Activated CD4-positive, alpha-beta T cell treated with anti-CD3 and anti-CD28 coated beads, Interleukin-2, amount 50 U/mL, for 48 hours (primary cell): Measurements from ENCODE around the gene CDKL2.
A peak's percentile ranks its signal among the peaks of the same experiment; 100 is the strongest.

Experiments used
- DNase-seq, 2 experiments: peaks; one replicate each; pipeline ENCODE4 v3.0.0-alpha.2; 2020

The CDKL2 gene

DNA sequence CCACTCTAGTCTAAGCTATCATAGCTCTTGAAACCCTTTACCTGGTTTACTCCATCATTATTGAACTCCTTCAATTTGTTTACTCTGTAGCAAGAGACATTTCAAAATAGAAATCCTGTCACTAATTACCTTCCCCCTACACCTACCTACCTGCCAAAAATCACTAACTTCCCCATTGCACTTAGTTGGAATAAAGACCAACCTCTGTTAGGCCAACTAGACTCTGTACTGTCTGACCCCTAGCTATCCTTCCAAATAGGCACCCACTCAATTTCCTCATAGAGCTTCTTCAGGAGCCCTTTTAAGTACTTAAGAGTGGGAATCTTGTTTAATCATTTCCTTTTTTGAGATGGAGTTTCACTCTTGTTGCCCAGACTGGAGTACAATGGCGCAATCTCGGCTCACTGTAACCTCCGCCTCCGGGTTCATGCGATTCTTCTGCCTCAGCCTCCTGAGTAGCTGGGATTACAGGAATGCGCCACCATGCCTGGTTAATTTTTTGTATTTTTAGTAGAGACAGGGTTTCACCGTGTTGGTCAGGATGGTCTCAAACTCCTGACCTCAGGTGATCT, 8.9 kb upstream of the CDKL2 start:
- no peak for DNase-seq

DNA sequence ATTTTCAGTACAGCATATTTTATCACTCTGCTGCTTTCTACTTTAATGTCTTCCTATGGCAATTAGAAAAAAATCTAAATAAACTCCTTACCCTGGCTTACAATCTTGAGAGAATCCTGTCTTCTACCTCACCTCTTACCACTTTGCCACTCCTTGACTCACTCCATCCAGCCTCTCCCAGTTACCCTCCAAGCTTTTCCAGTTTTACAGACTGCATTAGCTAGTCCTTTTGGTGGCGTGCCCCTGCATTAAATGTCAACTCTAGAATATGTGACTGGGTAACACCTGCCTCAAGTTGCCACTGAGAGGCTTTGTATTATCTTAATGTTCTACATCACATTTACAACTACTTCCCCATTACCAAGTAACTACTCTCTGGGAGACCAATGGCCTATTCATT, 7.5 kb upstream of the CDKL2 start:
- DNase-seq, result no peak

DNA sequence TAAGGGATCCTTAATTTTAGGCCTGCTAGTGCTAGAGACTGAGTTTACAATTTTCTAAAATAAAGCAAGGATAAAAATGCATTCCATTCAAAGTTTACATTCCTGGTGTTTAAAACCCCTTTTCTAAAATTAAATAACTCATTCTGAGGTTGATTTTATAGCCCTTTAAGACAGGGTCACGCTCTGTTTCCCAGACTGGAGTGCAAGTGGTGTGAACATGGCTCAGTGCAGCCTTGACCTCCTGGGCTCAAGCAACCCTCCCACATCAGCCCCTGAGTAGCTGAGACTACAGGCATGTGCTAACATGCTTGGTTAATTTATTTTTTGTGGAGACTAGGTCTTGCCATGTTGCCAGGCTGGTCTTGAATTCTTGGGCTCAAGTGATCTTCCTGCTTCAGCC, 6.8 kb upstream of the CDKL2 start:
- no peak for DNase-seq

DNA sequence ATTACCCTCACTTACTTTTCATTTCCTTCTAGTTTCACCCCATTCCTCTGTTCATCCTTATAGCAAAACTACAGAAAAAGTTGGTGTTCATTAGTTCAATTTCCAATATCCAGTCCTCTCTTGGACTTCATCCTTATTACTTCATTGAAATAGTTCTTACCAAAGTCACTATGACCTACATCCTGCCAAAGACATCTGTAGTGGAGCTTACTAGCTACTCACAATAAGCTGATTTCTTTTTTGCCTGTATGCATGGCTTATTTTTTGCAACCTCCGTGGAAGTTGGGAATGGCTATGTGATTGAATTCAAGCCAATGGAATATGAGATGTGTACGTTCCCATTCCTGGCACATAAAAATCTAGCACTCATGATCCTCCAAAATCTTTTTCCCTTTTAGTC, 4.6 kb upstream of the CDKL2 start:
- no peak for DNase-seq

DNA sequence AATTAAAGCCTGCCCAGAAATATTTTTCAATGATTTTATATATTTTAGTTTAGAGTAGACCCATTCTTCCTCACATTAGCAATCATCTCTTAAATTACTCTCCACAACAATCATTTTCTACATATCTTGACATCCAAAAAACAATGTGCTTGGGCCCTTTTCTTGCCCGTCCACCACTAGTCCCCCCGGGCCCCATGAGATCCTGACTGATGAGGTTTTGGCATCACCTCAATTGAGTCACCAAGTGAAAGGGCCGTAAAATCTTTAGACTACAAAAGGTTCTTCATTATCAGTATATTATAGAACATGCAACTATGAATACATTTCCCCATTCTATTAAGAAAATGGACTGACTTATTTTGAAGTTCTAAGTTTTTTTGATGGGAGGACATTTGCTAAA, 4.0 kb upstream of the CDKL2 start:
- DNase-seq, result no peak

DNA sequence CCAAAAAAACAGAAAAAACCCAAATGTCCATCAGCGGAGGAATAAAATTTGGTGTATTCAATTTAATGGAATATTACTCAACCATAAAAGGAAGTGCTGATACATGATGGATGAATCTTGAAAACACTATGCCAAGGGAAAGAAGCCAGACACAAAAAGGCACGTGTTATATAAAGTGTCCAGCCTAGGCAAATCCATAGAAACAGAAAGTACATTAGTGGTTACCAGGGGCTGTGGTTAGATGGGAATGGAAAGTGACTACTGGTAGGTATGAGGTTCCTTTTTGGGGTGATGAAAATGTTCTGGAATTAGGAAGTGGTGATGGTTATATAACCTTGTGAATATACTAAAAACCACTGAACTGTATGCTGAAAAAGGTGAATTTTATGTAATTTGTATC, 3.5 kb upstream of the CDKL2 start:
- no peak for DNase-seq

DNA sequence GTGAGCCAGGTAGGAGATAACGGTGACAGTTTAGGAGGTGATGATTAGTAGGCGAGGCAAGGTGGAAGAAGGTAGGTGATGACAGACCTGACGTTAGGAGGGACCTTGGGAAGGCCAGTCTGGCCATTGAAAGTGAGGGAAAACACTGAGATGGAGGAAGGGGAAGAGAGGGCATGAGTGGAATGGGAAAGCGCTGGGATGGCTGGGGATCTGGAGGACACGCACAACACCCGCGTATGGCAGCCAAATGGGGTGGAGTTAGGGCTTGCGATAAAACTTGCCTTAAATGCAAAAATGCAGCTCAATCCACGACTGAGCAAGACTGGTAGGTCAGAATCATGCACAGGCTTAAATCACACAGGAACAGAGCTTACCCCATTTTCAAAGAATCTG, 605 bp upstream of the CDKL2 start:
- no peak for DNase-seq

DNA sequence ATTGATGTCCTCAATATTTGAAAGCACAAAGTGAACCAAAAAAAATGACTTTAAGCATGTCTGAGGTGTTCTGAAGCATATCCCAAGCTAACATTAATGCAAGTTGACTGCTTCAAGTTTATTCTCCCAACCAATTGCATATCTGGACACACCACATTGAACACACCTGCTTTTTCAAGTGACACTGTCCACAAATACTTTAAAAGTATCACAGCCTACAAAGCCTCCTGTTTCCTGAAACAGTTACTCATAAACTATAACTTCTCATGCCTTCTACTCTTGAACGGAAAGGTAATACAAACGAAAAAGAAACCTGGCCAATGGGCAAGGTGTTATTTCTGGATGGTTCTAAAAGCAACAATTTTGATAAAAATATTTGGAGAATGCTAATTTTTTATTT, 1.1 kb downstream of the CDKL2 start:
- no peak for DNase-seq

DNA sequence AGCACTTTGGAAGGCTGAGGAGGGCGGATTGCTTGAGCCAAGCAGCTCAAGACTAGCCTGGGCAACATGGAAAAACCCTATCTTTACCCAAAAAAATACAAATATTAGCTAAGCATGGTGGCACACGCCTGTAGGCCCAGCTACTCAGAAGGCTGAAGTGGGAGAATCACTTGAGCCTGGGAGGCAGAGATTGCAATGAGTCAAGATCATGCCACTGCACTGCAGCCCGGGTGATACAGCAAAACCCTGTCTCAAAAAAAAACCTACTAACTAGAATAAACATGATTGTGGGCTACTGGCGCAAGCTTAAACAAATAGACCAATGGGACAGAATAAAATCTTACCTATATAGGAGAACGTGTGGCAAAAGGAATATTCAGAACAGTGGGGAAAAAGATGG, 7.3 kb downstream of the CDKL2 start:
- DNase-seq, result no peak

DNA sequence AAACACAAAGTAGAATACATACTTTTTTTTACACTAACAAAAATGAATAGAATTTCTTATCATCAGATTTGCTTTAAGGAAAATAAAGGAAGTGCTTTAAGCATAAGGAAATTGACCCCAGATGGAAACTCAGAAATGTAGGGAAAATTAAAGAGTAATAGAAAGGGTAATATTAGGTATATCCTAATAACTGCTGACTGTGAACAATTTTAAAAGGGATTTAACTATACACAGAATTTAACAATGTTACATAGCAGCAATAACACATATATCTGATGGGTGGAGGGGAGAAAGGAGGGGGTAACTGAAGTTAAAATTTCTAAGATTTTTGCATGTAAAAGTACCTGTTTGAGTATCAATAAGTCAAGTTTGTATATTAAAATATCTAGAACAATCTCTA, 8.6 kb downstream of the CDKL2 start:
- no peak for DNase-seq

DNA sequence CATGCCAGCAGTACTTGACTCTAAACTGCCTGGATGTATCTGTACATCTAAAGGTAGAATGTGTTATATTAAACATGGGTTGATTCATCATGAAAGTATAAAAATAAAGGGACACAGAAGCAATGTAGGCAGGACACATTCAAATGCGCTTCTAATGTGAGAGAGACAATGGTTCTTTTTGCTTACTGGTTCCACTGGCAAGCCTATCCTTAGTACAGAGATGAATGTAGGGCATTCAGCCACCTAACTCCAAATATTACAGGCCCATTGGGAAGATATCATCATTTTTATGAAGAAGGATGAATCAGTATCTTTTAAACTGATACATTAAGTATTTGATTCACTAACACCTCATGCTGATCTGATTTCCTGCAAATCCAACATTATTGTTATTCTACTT, 18.0 kb downstream of the CDKL2 start:
- no peak for DNase-seq

DNA sequence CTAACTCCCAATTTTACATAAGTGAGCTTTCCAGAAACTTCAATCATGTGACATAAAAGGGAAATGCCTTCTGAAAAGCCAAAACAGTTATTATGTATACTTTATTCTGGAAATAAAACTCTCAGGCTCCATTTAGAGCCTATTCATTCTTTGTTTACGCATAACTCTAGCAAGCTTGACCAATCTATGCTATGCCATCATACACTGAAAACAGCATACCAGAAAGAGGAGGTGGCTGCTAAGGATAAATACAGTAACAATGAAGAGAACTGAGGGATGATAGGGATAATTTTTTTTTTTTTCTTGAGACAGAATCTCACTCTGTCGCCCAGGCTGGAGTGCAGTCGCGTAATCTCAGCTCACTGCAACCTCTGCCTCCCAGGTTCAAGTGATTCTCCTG, 24.4 kb downstream of the CDKL2 start:
- no peak for DNase-seq

DNA sequence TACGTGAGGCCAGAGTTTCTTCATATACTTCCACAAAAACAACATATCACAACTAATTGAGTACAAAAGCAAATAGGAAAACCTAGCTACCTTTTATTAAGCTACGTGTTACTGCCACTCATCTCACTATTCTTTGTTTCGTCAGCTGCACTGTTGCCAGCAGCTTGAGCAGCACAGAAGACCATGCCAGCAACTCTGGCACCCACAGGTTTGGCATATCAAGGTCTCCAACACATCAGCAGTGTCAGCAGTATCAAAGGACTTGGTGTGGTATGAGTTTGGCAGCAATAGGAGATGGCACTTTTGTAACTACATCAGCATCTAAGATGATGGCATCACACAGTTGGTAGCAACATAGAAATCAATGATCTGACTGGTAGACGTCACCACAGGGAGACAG, 30.7 kb downstream of the CDKL2 start:
- no peak for DNase-seq

DNA sequence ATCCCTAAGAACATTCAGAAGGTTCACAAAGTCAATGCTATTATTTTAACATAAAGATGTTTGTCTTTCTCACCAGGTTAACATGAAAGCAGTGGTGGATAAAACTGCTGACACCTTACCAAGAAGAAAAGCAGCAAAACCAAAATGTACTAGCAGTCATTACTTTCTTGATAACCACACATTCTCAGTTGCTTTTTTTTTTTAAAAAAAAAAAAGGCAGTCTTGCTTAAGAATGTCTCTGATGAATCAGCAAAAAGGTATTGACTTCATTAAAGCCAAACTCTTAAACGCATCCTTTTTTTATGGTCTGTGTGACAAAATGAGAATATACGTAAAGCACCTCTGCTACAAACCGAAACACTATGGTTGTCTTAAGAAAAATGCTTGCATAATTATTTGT, 31.9 kb downstream of the CDKL2 start:
- no peak for DNase-seq

DNA sequence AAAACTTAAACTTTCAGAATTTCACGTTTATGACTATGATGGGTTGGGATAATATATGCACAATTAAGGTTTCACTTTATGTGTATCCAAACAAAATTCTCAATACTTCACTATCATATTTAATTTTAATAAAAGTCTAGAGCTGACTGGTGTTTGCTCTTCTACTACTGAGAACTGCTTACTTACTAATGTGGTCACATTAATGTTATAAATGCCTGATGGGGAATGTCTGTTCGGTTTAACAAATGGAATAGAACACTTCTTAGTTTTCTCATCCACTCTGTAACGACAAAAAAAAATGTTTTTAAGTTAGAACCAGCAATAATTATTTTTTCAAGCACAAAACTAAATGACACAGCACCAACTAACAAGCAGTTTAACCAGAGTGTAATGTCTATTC, 34.3 kb downstream of the CDKL2 start:
- DNase-seq, result no peak

DNA sequence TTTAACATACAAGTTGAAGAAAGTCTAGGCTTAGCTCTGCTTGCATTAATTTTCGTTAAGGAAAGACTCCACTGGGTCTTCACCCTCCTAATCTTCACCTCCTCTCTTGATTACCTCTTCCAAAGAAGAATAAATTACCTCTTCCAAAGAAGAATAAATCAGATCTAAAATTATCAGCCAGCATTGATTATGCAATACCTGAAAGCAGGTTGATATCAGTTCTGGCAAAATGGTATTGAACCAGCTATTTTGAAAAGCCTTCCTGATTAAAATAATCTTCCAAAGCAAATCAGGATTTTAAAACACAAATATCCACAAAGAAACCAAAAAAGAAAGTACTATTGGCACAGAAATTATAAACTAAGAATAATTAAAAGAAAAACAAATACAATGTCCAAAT, 36.9 kb downstream of the CDKL2 start:
- no peak for DNase-seq

DNA sequence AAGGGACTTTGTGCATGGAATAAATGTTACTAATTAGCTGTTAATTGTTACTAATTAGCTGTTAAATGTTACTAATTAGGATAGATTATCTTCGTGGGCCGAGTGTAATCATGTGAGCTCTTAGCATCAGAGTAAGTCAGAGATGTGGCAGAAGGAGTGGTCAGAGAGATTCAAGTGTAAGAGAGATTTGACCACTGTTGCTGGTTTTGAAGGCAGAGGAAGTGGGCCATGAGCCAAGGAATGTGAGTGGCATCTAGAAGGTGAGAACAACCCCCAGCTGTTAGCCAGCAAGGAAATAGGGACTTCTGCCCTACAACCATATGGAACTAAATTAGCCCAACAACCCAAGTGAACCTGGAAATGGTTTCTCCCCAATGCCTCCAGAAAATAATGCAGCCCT, 46.3 kb downstream of the CDKL2 start:
- no peak for DNase-seq

DNA sequence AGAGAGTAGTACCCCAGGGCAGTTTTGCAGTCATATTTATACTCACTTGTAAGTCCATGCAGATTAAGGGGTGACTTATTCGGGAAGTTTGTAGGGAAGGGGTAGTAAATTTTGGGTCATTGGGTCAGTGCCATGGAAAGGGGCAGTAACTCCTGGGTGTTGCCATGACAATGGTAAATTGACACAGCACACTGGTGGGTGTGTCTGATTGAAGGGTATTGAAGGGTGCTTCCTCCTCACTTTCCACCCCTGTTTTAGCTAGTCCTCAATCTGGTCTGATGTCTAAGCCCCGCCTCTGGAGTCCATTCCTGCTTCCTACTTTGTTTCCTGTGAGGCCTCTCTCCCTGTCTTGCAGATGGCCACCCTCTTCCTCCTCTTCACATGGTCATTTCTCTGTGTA, 62.6 kb downstream of the CDKL2 start:
- DNase-seq, result no peak

DNA sequence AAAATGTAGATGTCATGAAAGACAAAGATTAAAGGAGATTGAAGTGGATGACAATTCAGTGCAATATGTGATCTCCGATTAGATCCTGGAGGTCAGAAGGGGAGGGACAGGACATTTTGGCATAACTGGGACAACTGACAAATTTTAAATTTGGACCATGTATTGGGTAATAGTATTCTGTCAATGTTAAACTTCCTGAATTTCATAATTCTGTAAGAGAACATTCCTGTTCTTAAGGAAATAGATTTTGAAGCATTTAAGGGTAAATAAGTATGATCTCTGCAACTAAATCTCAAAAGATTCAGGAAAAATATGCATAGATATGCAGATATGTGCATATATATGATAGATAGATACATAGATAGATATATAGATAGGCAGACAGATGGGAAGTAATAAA, 63.4 kb downstream of the CDKL2 start:
- no peak for DNase-seq

DNA sequence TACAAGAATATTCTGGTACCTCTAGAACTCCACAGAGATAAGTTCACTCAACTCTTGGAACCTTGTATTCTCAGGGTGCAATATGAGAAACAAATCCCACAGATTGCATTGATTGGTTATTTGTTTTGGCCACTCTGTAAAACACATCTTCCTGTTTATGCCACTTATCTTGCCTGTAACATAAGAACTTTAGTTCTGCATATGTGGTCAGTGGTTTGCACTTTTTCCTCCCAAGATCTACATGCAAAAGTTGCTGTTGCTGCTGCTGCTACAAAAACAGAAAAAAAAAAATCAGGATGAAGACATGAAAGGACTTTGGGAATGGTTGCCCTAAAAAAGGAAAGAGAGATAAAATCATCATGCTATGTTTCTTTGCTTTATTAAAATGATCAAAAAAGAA, 64.8 kb downstream of the CDKL2 start:
- no peak for DNase-seq

DNA sequence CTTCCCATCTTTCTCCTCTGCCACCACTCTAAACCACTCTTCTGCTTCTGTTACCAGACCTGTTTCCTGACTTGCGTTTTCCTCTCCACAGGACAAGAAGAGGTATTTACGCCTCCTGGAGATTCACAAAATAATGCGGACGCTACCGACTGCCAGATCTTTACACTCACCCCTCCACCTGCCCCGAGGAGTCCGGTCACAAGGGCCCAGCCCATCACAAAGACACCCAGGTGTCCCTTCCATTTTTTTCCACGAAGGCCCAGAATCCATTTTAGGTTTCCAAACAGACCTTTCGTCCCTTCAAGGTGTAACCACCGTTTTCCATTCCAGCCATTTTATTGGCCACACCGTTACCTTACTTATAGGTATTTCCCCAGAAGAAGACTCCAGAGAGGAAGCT, 66.3 kb downstream of the CDKL2 start:
- no peak for DNase-seq

DNA sequence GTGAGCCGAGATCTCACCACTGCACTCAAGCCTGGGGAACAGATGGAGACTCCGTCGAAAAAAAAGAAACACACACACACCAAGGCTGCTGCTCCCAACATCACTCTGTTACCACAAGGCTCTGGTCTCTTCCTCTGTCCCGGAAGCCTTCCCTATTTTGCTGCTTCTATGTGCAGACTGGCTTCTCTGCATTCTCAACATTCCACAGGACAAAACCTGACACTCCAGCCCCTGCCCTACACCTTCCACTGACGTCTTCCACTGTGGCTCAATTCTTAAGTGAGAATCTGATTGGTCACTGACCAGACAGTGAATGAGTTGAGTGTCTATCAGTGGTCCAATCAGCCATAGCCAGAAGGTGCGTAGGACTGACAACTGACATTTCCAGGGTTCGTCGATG, 68.5 kb downstream of the CDKL2 start:
- DNase-seq, result no peak

DNA sequence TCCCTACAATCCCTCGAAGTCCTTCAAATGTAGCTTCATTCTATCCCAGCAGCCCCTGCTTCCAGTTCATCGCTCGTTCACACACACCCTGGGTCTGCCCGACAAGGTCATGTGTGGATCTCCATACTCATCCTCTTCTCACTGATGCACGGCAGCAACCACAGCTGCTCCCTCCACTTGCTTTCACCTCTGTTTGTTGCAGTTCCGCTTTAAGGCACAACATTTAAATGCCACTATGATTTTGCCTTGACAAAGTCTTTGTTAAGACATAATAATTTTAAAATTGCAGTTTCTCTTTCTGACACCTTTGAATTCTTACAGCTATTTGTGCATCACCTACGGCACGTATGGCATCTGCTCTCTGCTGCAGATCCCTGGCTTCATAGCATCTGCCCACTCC, 72.6 kb downstream of the CDKL2 start:
- DNase-seq, result no peak

DNA sequence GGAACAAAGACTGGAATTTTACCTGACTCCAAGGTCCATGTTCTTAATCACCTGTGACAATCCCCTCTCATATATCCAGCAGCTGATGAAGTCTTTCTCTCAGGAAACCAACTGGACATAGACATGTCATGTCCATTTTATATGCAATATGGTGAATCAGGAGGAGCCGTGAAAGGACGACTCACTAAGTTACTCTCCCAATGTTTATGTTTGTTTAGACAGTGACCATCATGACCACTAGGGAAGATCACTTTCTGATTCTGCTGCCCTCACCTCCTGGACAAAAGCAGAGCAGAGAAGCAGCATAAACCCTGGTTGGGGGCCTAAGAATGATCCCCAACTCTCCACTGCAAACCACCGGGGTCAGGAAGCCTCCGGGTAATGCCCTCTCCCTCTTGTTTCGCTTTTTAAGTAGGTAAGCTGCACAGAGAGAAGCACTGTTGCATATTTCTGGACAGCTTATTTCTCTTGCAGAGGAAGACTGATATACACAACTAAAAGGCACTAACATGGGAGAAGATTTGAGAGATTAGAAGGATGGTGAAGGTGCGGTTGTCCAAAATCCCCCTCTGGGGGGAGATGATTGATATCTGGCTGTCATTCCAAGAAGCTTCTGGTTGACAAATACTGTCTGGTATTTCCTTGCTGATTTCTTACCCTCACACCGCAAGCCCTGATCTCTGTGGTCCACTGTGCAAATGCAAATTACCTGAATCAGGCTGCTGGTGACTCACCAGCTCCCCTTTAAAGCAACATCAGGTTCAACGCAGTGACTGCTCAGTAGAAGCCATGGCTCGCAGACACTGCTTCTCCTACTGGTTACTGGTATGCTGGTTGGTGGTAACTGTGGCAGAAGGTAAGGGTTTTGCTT, 74.8 kb downstream of the CDKL2 start, which contains the start of gene ODAPH:
ODAPH (plus strand) TSS at position 773 of the 871 bp plus-strand sequence; CDS start at position 790, 17 bp downstream.
- DNase-seq, result peak; percentile 29 to 39

DNA sequence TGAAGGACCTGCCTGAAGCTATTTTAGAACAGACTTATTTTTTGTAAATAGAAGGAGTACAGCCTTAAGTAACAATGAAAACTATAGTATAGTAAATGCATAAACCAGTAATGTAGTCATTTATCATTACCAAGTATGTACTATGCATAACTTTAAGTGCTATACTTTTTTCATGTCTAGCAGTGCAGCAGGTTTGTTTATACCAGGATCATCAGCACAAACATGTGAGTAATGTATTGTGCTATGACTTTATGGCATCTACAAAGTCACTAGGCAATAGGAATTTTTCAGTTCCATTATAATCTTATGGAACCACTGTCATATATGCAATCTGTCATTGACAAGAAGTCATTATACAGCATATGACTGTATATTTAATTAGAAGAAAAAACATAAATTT, 77.9 kb downstream of the CDKL2 start:
- no peak for DNase-seq
